ENCODE data around the gene ATF6. TPM values are rescaled to one million over a fixed set of nuclear protein-coding genes. Genes with fewer than 3 reads are reported as not detected.

The ATF6 gene
- total and polyA plus RNA-seq, 9 of the 15 experiments (the other 6 are each of a cell fraction or from before 2014, with no cell fraction given), result 11.7 to 32.4 (median 20.4) TPM

DNA sequence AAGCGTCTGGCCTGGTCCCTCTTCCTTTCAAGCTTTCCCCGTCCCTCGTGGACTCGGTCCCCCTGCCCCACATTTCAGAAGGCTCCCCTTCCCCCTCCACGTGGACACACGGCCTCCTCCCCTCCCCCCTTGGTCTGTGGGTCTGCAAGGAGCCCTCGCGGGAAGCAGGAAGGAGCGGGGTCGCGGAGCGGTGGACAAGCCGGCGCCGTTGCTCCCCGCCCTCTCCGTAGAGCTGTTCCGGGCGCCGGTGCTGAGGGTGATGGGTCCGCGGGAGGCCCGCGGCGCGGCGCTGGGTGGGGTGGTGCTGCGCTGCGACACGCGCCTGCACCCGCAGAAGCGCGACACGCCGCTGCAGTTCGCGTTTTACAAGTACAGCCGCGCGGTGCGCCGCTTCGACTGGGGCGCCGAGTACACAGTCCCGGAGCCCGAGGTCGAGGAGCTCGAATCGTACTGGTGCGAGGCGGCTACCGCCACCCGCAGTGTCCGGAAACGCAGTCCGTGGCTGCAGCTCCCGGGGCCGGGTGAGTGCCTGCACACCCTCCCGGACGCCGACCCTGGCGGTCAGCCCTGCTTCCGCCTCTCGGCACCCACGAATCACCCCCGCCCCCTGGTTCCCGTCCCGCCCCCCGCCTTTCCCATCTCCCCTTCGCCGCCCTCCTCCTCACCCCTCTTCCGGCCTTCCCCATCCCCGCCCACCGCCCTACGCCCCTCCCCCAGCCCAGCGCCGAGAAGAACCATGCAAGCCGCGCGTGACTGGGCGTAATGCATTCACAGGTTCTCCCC, 39.5 kb upstream of the ATF6 start (continued):
- peak; percentile 84; the same call in 1 of the 2 replicates for TF ChIP-seq TCF7 (IDR thresholded peaks at IDR 0.05; ENCODE audit: borderline replicate concordance)
- no peak for TF ChIP-seq OTX1 (CRISPR knock-in tag; IDR thresholded peaks at IDR 0.05)
- no peak for TF ChIP-seq DACH1 (IDR thresholded peaks at IDR 0.05; ENCODE audit: partially characterized antibody)
- no peak for TF ChIP-seq ZNF740 (CRISPR knock-in tag; IDR thresholded peaks at IDR 0.05)
- TF ChIP-seq ZNF740 (tag; IDR thresholded peaks at IDR 0.05), result no peak
- TF ChIP-seq ESRRA (IDR thresholded peaks at IDR 0.05; ENCODE audit: borderline replicate concordance, low read depth), result no peak; the same call in 1 of the 2 replicates
- TF ChIP-seq RUNX1 (IDR thresholded peaks at IDR 0.05; ENCODE audit: low read depth), result 0 out of 2 replicates have a peak, but pooled peaks have one; percentile 58
- no peak for TF ChIP-seq THRB (CRISPR knock-in tag; conservative IDR thresholded peaks at IDR 0.05)
- TF ChIP-seq FOSL1 (tag; conservative IDR thresholded peaks at IDR 0.05), result 0 out of 2 replicates have a peak, but pooled peaks have one; percentile 26
- TF ChIP-seq GATAD2B (IDR thresholded peaks at IDR 0.05; ENCODE audit: borderline replicate concordance), result peak; percentile 31; the same call in 1 of the 2 replicates
- TF ChIP-seq, protein P1, sequence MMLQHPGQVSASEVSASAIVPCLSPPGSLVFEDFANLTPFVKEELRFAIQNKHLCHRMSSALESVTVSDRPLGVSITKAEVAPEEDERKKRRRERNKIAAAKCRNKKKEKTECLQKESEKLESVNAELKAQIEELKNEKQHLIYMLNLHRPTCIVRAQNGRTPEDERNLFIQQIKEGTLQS (IDR thresholded peaks at IDR 0.05), result no peak
- TF ChIP-seq, protein P1 (CRISPR knock-in tag; conservative IDR thresholded peaks at IDR 0.05), result no peak
- TF ChIP-seq SP1 (CRISPR knock-in tag; IDR thresholded peaks at IDR 0.05), result no peak
- TF ChIP-seq ZSCAN32 (CRISPR knock-in tag; IDR thresholded peaks at IDR 0.05), result no peak
- TF ChIP-seq, protein P2, sequence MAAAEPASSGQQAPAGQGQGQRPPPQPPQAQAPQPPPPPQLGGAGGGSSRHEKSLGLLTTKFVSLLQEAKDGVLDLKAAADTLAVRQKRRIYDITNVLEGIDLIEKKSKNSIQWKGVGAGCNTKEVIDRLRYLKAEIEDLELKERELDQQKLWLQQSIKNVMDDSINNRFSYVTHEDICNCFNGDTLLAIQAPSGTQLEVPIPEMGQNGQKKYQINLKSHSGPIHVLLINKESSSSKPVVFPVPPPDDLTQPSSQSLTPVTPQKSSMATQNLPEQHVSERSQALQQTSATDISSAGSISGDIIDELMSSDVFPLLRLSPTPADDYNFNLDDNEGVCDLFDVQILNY (CRISPR knock-in tag; IDR thresholded peaks at IDR 0.05), result peak; percentile 81
- TF ChIP-seq FOS (IDR thresholded peaks at IDR 0.05; ENCODE audit: extremely low read depth, insufficient read length), result no peak
- TF ChIP-seq RBM22 (IDR thresholded peaks at IDR 0.05; ENCODE audit: low read depth, low read length, poor library complexity, severe bottlenecking), result no peak
- no peak for TF ChIP-seq SETDB1 (IDR thresholded peaks at IDR 0.05; ENCODE audit: low read length)
- TF ChIP-seq NFRKB (IDR thresholded peaks at IDR 0.05; ENCODE audit: low read depth), result peak; percentile 73
- no peak for TF ChIP-seq GTF2F1 (IDR thresholded peaks at IDR 0.05; ENCODE audit: low read depth, low read length)
- no peak for TF ChIP-seq PURB (CRISPR knock-in tag; IDR thresholded peaks at IDR 0.05; ENCODE audit: low read depth)
- TF ChIP-seq, protein P3, sequence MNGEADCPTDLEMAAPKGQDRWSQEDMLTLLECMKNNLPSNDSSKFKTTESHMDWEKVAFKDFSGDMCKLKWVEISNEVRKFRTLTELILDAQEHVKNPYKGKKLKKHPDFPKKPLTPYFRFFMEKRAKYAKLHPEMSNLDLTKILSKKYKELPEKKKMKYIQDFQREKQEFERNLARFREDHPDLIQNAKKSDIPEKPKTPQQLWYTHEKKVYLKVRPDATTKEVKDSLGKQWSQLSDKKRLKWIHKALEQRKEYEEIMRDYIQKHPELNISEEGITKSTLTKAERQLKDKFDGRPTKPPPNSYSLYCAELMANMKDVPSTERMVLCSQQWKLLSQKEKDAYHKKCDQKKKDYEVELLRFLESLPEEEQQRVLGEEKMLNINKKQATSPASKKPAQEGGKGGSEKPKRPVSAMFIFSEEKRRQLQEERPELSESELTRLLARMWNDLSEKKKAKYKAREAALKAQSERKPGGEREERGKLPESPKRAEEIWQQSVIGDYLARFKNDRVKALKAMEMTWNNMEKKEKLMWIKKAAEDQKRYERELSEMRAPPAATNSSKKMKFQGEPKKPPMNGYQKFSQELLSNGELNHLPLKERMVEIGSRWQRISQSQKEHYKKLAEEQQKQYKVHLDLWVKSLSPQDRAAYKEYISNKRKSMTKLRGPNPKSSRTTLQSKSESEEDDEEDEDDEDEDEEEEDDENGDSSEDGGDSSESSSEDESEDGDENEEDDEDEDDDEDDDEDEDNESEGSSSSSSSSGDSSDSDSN (IDR thresholded peaks at IDR 0.05; ENCODE audit: borderline replicate concordance in 1 of 2, low read depth in 2 of 2, low read length in 2 of 2), result peak; percentile 56 to 77; a peak in 2 of 4 replicates
- TF ChIP-seq DIDO1 (tag; IDR thresholded peaks at IDR 0.05; ENCODE audit: low read depth), result no peak
